GM12891 (cell line): Measurements from ENCODE around the gene LMO7.

Experiments
- POLR2A ChIP-seq: IDR thresholded peaks from 2 replicates; pipeline ENCODE4 v1.6.1; 2011; ENCODE audit warnings: low read depth, low read length, control low read depth
- POLR2AphosphoS5 ChIP-seq: IDR thresholded peaks from 2 replicates; pipeline ENCODE4 v1.6.1; 2011; ENCODE audit warnings: low read depth, low read length, control low read depth
- SPI1 ChIP-seq: IDR thresholded peaks from 2 replicates; pipeline ENCODE4 v1.6.1; 2011; ENCODE audit warnings: low read depth, low read length, control low read depth
- TAF1 ChIP-seq: IDR thresholded peaks from 2 replicates; pipeline ENCODE4 v1.6.1; 2011; ENCODE audit warnings: low read depth, low read length, control low read depth

- TF ChIP-seq POLR2A (no peak), POLR2AphosphoS5 (no peak), TAF1 (no peak), SPI1 (no peak)
Observed at GRCh38 chr13:75749407-75749806, 113.3 kb downstream of the LMO7 start.
